Brain microvascular endothelial cell (primary cell): ENCODE data around the gene LIPC.

Source experiments
- DNase-seq: peaks from one replicate; pipeline ENCODE4 v3.0.0-alpha.2; 2020
- H3K27ac ChIP-seq: fragments of 250-450 bp; sonication (Bioruptor Pico); 2 replicates; pipeline ENCODE4 v1.5.1; 2020; ENCODE audit warnings: mild to moderate bottlenecking, moderate library complexity
- H3K27me3 ChIP-seq: fragments of 250-450 bp; sonication (Bioruptor Pico); replicated peaks from 2 replicates; pipeline ENCODE4 v1.5.1; 2020; ENCODE audit warnings: mild to moderate bottlenecking
- H3K36me3 ChIP-seq: fragments of 250-450 bp; sonication (Bioruptor Pico); replicated peaks from 2 replicates; pipeline ENCODE4 v1.5.1; 2020; ENCODE audit warnings: mild to moderate bottlenecking
- H3K4me3 ChIP-seq: 2 replicates; pipeline ENCODE4 v1.5.1; 2011; ENCODE audit warnings: low read depth, mild to moderate bottlenecking, control low read depth, low read length, moderate library complexity
- CTCF ChIP-seq: IDR thresholded peaks from 2 replicates; pipeline ENCODE4 v1.5.1; 2011; ENCODE audit warnings: low read depth, mild to moderate bottlenecking, moderate library complexity, low read length, control low read depth, inconsistent platforms; ENCODE audit errors: missing control alignments
- in situ Hi-C: cut with HindIII; loops from 2 replicates; pipeline ENCODE4 v1.10.0; 2017; ENCODE audit warnings: low sequenced_read_pairs, low pct_ligation_motif_present

The LIPC gene

GRCh38 chr15:58430224-58430787 is 1.5 kb upstream of the LIPC start:
- no peak for DNase-seq
- H3K4me3 ChIP-seq = no peak overlapping the region
- H3K36me3 ChIP-seq = no peaks in the 10 kb centered on the region
- TF ChIP-seq CTCF = no peak
- no peak overlapping the region for H3K27ac ChIP-seq
- in situ Hi-C loops = no loop called here
- H3K27me3 ChIP-seq = no peaks in the 10 kb centered on the region

- no peak for DNase-seq
- H3K4me3 ChIP-seq = no peak overlapping the region
- no peak overlapping the region for H3K27ac ChIP-seq
- no peaks in the 10 kb centered on the region for H3K27me3 ChIP-seq
- TF ChIP-seq CTCF = no peak
- no peaks in the 10 kb centered on the region for H3K36me3 ChIP-seq
- in situ Hi-C loops = no loop called here
Observed at GRCh38 chr15:58432401-58432800, 610 bp downstream of the LIPC start.

GRCh38 chr15:58433597-58434333 is 2.0 kb downstream of the LIPC start:
- DNase-seq = no peak
- Histone ChIP-seq H3K4me3 (no peak overlapping the region), H3K27ac (no peak overlapping the region), H3K36me3 (no peaks in the 10 kb centered on the region), H3K27me3 (no peaks in the 10 kb centered on the region)
- TF ChIP-seq CTCF = no peak
- in situ Hi-C loops = no loop called here

- Histone ChIP-seq H3K4me3 (no peak overlapping the region), H3K27ac (no peak overlapping the region), H3K36me3 (no peaks in the 10 kb centered on the region), H3K27me3 (no peaks in the 10 kb centered on the region)
- in situ Hi-C loops = no loop called here
- TF ChIP-seq CTCF = no peak
- no peak for DNase-seq
Observed at GRCh38 chr15:58434334-58434875, 2.6 kb downstream of the LIPC start.

GRCh38 chr15:58436552-58436951 is 4.8 kb downstream of the LIPC start:
- H3K36me3 ChIP-seq = no peaks in the 10 kb centered on the region
- in situ Hi-C loops = no loop called here
- no peak for DNase-seq
- no peak overlapping the region for H3K27ac ChIP-seq
- TF ChIP-seq CTCF = no peak
- no peak overlapping the region for H3K4me3 ChIP-seq
- no peaks in the 10 kb centered on the region for H3K27me3 ChIP-seq
